ENCODE measurements around the gene ENDOV. TPM values are rescaled to one million over a fixed set of nuclear protein-coding genes. Genes with fewer than 3 reads are reported as not detected.

ENDOV gene
- total and polyA plus RNA-seq, 2 of the 13 experiments (the other 11 are each of a cell fraction or from before 2014, with no cell fraction given): 15.1 to 17.1 TPM

DNA sequence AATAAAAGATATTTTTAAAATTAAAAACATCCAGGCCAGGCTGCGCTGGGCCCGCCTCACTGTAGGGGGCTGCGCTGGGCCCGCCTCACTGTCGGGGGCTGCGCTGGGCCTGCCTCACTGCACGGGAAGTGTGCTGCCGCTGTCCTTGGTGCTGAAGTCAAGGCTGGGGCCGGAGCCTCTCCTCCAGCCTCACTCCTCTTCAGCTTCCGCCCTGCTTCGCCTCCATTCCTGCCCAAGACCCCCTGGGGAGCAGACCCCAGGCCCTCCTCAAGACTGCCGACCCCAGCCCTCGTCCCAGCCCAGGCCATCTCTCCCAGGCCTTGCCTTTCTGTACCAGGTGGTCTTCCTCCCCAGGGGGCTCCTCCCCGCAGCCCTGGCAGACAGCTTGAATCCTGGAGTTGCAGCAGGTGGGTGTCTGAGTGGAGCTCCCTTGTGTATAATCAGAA lies 26.2 kb downstream of the ENDOV start (continued):
- TF ChIP-seq ZNF256 (CRISPR knock-in tag; conservative IDR thresholded peaks at IDR 0.05) (peak; percentile 95), CHCHD3 (CRISPR knock-in tag; IDR thresholded peaks at IDR 0.05) (peak; percentile 70; the same call in 1 of the 2 replicates), ZNF780A (CRISPR knock-in tag; IDR thresholded peaks at IDR 0.05) (peak; percentile 67; the same call in 1 of the 2 replicates), KMT2B (CRISPR knock-in tag; IDR thresholded peaks at IDR 0.05) (peak; percentile 74), RELA (CRISPR knock-in tag; IDR thresholded peaks at IDR 0.05) (no peak), ZBTB42 (CRISPR knock-in tag; IDR thresholded peaks at IDR 0.05) (peak; percentile 70; the same call in 1 of the 2 replicates), PHF5A (CRISPR knock-in tag; IDR thresholded peaks at IDR 0.05; ENCODE audit: low read depth, unreplicated experiment) (no peak), SOX6 (IDR thresholded peaks at IDR 0.05) (no peak), SOX6 (CRISPR knock-in tag; IDR thresholded peaks at IDR 0.05) (no peak), ZFP82 (CRISPR knock-in tag; IDR thresholded peaks at IDR 0.05; ENCODE audit: borderline replicate concordance) (0 out of 2 replicates have a peak, but pooled peaks have one; percentile 61), GATAD1 (CRISPR knock-in tag; IDR thresholded peaks at IDR 0.05) (peak; percentile 75)
- TF ChIP-seq, protein P1, sequence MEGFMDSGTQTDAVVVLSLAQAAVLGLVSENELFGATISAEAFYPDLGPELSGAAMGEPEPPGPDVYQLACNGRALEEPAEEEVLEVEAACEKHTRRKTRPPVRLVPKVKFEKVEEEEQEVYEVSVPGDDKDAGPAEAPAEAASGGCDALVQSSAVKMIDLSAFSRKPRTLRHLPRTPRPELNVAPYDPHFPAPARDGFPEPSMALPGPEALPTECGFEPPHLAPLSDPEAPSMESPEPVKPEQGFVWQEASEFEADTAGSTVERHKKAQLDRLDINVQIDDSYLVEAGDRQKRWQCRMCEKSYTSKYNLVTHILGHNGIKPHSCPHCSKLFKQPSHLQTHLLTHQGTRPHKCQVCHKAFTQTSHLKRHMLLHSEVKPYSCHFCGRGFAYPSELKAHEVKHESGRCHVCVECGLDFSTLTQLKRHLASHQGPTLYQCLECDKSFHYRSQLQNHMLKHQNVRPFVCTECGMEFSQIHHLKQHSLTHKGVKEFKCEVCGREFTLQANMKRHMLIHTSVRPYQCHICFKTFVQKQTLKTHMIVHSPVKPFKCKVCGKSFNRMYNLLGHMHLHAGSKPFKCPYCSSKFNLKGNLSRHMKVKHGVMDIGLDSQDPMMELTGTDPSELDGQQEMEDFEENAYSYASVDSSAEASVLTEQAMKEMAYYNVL (CRISPR knock-in tag; IDR thresholded peaks at IDR 0.05; ENCODE audit: borderline replicate concordance): 0 out of 2 replicates have a peak, but pooled peaks have one; percentile 41
- TF ChIP-seq, protein P2, sequence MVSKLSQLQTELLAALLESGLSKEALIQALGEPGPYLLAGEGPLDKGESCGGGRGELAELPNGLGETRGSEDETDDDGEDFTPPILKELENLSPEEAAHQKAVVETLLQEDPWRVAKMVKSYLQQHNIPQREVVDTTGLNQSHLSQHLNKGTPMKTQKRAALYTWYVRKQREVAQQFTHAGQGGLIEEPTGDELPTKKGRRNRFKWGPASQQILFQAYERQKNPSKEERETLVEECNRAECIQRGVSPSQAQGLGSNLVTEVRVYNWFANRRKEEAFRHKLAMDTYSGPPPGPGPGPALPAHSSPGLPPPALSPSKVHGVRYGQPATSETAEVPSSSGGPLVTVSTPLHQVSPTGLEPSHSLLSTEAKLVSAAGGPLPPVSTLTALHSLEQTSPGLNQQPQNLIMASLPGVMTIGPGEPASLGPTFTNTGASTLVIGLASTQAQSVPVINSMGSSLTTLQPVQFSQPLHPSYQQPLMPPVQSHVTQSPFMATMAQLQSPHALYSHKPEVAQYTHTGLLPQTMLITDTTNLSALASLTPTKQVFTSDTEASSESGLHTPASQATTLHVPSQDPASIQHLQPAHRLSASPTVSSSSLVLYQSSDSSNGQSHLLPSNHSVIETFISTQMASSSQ (IDR thresholded peaks at IDR 0.05; ENCODE audit: low read depth): no peak
- TF ChIP-seq, protein P2 (CRISPR knock-in tag; IDR thresholded peaks at IDR 0.05; ENCODE audit: borderline replicate concordance): 0 out of 2 replicates have a peak, but pooled peaks have one; percentile 23
- TF ChIP-seq, protein P3, sequence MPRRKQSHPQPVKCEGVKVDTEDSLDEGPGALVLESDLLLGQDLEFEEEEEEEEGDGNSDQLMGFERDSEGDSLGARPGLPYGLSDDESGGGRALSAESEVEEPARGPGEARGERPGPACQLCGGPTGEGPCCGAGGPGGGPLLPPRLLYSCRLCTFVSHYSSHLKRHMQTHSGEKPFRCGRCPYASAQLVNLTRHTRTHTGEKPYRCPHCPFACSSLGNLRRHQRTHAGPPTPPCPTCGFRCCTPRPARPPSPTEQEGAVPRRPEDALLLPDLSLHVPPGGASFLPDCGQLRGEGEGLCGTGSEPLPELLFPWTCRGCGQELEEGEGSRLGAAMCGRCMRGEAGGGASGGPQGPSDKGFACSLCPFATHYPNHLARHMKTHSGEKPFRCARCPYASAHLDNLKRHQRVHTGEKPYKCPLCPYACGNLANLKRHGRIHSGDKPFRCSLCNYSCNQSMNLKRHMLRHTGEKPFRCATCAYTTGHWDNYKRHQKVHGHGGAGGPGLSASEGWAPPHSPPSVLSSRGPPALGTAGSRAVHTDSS (CRISPR knock-in tag; conservative IDR thresholded peaks at IDR 0.05): no peak
- TF ChIP-seq, protein P4, sequence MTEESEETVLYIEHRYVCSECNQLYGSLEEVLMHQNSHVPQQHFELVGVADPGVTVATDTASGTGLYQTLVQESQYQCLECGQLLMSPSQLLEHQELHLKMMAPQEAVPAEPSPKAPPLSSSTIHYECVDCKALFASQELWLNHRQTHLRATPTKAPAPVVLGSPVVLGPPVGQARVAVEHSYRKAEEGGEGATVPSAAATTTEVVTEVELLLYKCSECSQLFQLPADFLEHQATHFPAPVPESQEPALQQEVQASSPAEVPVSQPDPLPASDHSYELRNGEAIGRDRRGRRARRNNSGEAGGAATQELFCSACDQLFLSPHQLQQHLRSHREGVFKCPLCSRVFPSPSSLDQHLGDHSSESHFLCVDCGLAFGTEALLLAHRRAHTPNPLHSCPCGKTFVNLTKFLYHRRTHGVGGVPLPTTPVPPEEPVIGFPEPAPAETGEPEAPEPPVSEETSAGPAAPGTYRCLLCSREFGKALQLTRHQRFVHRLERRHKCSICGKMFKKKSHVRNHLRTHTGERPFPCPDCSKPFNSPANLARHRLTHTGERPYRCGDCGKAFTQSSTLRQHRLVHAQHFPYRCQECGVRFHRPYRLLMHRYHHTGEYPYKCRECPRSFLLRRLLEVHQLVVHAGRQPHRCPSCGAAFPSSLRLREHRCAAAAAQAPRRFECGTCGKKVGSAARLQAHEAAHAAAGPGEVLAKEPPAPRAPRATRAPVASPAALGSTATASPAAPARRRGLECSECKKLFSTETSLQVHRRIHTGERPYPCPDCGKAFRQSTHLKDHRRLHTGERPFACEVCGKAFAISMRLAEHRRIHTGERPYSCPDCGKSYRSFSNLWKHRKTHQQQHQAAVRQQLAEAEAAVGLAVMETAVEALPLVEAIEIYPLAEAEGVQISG (CRISPR knock-in tag; IDR thresholded peaks at IDR 0.05): peak; percentile 88
